ENCODE results near the gene DSG4.

GRCh38 chr18:31446854-31447253, 70.3 kb downstream of the DSG4 start:
- TF ChIP-seq CTCF (IDR thresholded peaks at IDR 0.05) (no peak), POLR2A (IDR thresholded peaks at IDR 0.05) (no peak)

All from testis (tissue), 2 donors.